Measurements from ENCODE around the gene ADCY5.

ADCY5 gene

GRCh38 chr3:123388042-123388441, 60.8 kb downstream of the ADCY5 start:
- Histone ChIP-seq H3K4me3 (no peak overlapping the region), H3K27ac (peak overlapping the region; percentile 83 to 94)
- TF ChIP-seq CTCF (IDR thresholded peaks at IDR 0.05) = no peak
- no peak for DNase-seq (ENCODE audit: low spot score)

- no peak for DNase-seq (ENCODE audit: low spot score)
- peak overlapping the region; percentile 84 to 94 for H3K27ac ChIP-seq
- TF ChIP-seq CTCF (IDR thresholded peaks at IDR 0.05) = no peak
- H3K4me3 ChIP-seq = no peak overlapping the region
Observed at GRCh38 chr3:123387532-123387931, 61.4 kb downstream of the ADCY5 start.

- DNase-seq (ENCODE audit: low spot score) = no peak
- no peak for TF ChIP-seq CTCF (IDR thresholded peaks at IDR 0.05)
- Histone ChIP-seq H3K27ac (peak overlapping the region; percentile 84 to 94), H3K4me3 (no peak overlapping the region)
Observed at GRCh38 chr3:123386477-123387040, 62.3 kb downstream of the ADCY5 start.

GRCh38 chr3:123385981-123386380, 62.9 kb downstream of the ADCY5 start:
- no peak for TF ChIP-seq CTCF (IDR thresholded peaks at IDR 0.05)
- Histone ChIP-seq H3K27ac (peak overlapping the region; percentile 84 to 94), H3K4me3 (peak overlapping the region; percentile 42)
- no peak for DNase-seq (ENCODE audit: low spot score)

GRCh38 chr3:123385499-123385898, 63.4 kb downstream of the ADCY5 start:
- no peak for TF ChIP-seq CTCF (IDR thresholded peaks at IDR 0.05)
- peak overlapping the region; percentile 84 to 94 for H3K27ac ChIP-seq
- no peak for DNase-seq (ENCODE audit: low spot score)
- H3K4me3 ChIP-seq = peak overlapping the region; percentile 42

GRCh38 chr3:123385001-123385401, 63.9 kb downstream of the ADCY5 start:
- no peak for TF ChIP-seq CTCF (IDR thresholded peaks at IDR 0.05)
- peak overlapping the region; percentile 42 for H3K4me3 ChIP-seq
- peak overlapping the region; percentile 84 to 94 for H3K27ac ChIP-seq
- DNase-seq (ENCODE audit: low spot score) = no peak

GRCh38 chr3:123384256-123384655, 64.6 kb downstream of the ADCY5 start:
- Histone ChIP-seq H3K4me3 (no peak overlapping the region), H3K27ac (peak overlapping the region; percentile 84 to 94)
- DNase-seq (ENCODE audit: low spot score) = no peak
- TF ChIP-seq CTCF (IDR thresholded peaks at IDR 0.05) = no peak

Measured in coronary artery (tissue), 2 donors.